Measurements from ENCODE around the gene RPUSD3.
"Not testable (repeated sequence)": the region's sequence is repeated elsewhere in the genome, so short reads cannot be mapped to it uniquely, and the experiment has no call there.

Gene RPUSD3

GRCh38 chr3:9881441-9881840 lies 37.6 kb upstream of the RPUSD3 start:
- peaks cover 2% of the 10 kb centered on the region; the same call in 1 of the 2 replicates for H3K4me1 ChIP-seq (ENCODE audit: control insufficient read depth, insufficient read depth, low read length)

GRCh38 chr3:9879830-9880549 lies 36.2 kb upstream of the RPUSD3 start, which contains the start of gene CIDEC:
Gene CIDEC (minus strand): TSS chr3:9880253. CDS start chr3:9878486, 1,767 bp downstream.
- no CpG with 5 or more reads among the region's 7 CpGs for WGBS (ENCODE audit: insufficient coverage, insufficient read length)
- H3K4me3 ChIP-seq (ENCODE audit: low read length): no peak within 1 kb of the TSS
- H3K4me1 ChIP-seq (ENCODE audit: control insufficient read depth, insufficient read depth, low read length): peaks cover 2% of the 10 kb centered on the region; the same call in 1 of the 2 replicates
- DNase-seq (ENCODE audit: low read depth, low spot score): no peak
- no peaks in the 10 kb centered on the region for H3K27me3 ChIP-seq (ENCODE audit: control insufficient read depth, insufficient read depth, low read length)
- no peaks in the 10 kb centered on the region for H3K36me3 ChIP-seq (ENCODE audit: control insufficient read depth, insufficient read depth, low read length)
- no peaks in the 10 kb centered on the region for H3K9me3 ChIP-seq (ENCODE audit: control insufficient read depth, insufficient read depth, low read length)
- no peak within 1 kb of the TSS for H3K27ac ChIP-seq (ENCODE audit: low read length)

More at GRCh38 chr3:9881441-9881840, 37.6 kb upstream of the RPUSD3 start:
- Histone ChIP-seq H3K27ac (ENCODE audit: low read length) (no peak overlapping the region), H3K27me3 (ENCODE audit: control insufficient read depth, insufficient read depth, low read length) (no peaks in the 10 kb centered on the region), H3K9me3 (ENCODE audit: control insufficient read depth, insufficient read depth, low read length) (no peaks in the 10 kb centered on the region), H3K4me3 (ENCODE audit: low read length) (no peak overlapping the region), H3K36me3 (ENCODE audit: control insufficient read depth, insufficient read depth, low read length) (no peaks in the 10 kb centered on the region)
- WGBS (ENCODE audit: insufficient coverage, insufficient read length): no CpG with 5 or more reads among the region's 1 CpG
- DNase-seq (ENCODE audit: low read depth, low spot score): no peak

GRCh38 chr3:9878700-9879099 lies 34.9 kb upstream of the RPUSD3 start:
- H3K27ac ChIP-seq (ENCODE audit: low read length): no peak overlapping the region
- H3K4me1 ChIP-seq (ENCODE audit: control insufficient read depth, insufficient read depth, low read length): peaks cover 2% of the 10 kb centered on the region; the same call in 1 of the 2 replicates
- no peaks in the 10 kb centered on the region for H3K36me3 ChIP-seq (ENCODE audit: control insufficient read depth, insufficient read depth, low read length)
- no CpG with 5 or more reads among the region's 5 CpGs for WGBS (ENCODE audit: insufficient coverage, insufficient read length)
- H3K9me3 ChIP-seq (ENCODE audit: control insufficient read depth, insufficient read depth, low read length): no peaks in the 10 kb centered on the region
- no peaks in the 10 kb centered on the region for H3K27me3 ChIP-seq (ENCODE audit: control insufficient read depth, insufficient read depth, low read length)
- DNase-seq (ENCODE audit: low read depth, low spot score): no peak
- H3K4me3 ChIP-seq (ENCODE audit: low read length): no peak overlapping the region

- Histone ChIP-seq H3K36me3 (ENCODE audit: control insufficient read depth, insufficient read depth, low read length) (no peaks in the 10 kb centered on the region), H3K4me3 (ENCODE audit: low read length) (no peak overlapping the region)
- no CpG with 5 or more reads among the region's 12 CpGs for WGBS (ENCODE audit: insufficient coverage, insufficient read length)
Measured at GRCh38 chr3:9876991-9877390, 33.2 kb upstream of the RPUSD3 start.

GRCh38 chr3:9876255-9876654 lies 32.4 kb upstream of the RPUSD3 start:
- not testable (repeated sequence) for H3K36me3 ChIP-seq (ENCODE audit: control insufficient read depth, insufficient read depth, low read length)
- WGBS (ENCODE audit: insufficient coverage, insufficient read length): no CpG with 5 or more reads among the region's 4 CpGs

More at GRCh38 chr3:9876991-9877390, 33.2 kb upstream of the RPUSD3 start:
- Histone ChIP-seq H3K27ac (ENCODE audit: low read length) (no peak overlapping the region), H3K4me1 (ENCODE audit: control insufficient read depth, insufficient read depth, low read length) (peaks cover 2% of the 10 kb centered on the region; the same call in 1 of the 2 replicates), H3K27me3 (ENCODE audit: control insufficient read depth, insufficient read depth, low read length) (no peaks in the 10 kb centered on the region), H3K9me3 (ENCODE audit: control insufficient read depth, insufficient read depth, low read length) (no peaks in the 10 kb centered on the region)
- DNase-seq (ENCODE audit: low read depth, low spot score): no peak

DNA sequence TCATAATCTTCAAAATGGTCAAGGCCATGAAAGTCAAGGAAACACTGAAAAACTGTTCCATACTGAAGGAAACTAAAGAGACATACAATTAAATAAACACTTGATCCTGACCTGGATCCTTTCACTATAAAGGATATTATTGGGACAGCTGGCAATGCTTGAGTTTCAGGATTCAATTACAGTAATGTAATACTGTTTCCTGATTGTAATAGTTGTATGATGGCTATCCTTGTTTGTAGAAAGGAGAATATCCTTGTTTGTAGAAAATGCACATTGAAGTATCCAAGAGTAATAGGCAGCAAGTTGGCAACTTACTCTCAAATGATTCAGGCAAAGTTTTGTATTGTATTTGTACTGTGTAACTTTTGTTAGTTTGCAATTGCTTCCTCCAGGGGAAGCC lies 31.6 kb upstream of the RPUSD3 start:
- DNase-seq (ENCODE audit: low read depth, low spot score): no peak
- H3K27ac ChIP-seq (ENCODE audit: low read length): no peak overlapping the region
- no peaks in the 10 kb centered on the region for H3K9me3 ChIP-seq (ENCODE audit: control insufficient read depth, insufficient read depth, low read length)
- H3K4me3 ChIP-seq (ENCODE audit: low read length): no peak overlapping the region
- no peaks in the 10 kb centered on the region for H3K36me3 ChIP-seq (ENCODE audit: control insufficient read depth, insufficient read depth, low read length)
- peaks cover 2% of the 10 kb centered on the region; the same call in 1 of the 2 replicates for H3K4me1 ChIP-seq (ENCODE audit: control insufficient read depth, insufficient read depth, low read length)
- H3K27me3 ChIP-seq (ENCODE audit: control insufficient read depth, insufficient read depth, low read length): no peaks in the 10 kb centered on the region

More at GRCh38 chr3:9876255-9876654, 32.4 kb upstream of the RPUSD3 start:
- H3K9me3 ChIP-seq (ENCODE audit: control insufficient read depth, insufficient read depth, low read length); DNase-seq (ENCODE audit: low read depth, low spot score); H3K4me1 ChIP-seq (ENCODE audit: control insufficient read depth, insufficient read depth, low read length); H3K27ac ChIP-seq (ENCODE audit: low read length); H3K27me3 ChIP-seq (ENCODE audit: control insufficient read depth, insufficient read depth, low read length); H3K4me3 ChIP-seq (ENCODE audit: low read length): not testable (repeated sequence)

DNA sequence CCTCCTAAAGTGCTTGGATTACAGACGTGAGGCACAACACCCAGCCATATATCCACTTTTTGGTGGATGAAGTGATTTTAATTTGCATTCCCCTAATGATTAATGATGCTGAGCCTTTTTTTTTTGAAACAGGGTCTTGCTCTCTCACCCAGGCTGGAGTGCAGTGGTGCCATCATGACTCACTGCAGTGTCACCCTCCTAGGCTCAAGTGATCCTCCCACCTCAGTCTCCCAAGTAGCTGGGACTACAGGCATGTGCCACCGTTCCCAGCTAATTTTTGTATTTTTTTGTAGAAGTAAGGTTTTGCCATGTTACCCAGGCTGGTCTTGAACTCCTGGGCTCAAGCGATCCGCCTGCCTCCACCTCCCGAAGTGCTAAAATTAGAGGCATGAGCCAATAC lies 28.3 kb upstream of the RPUSD3 start:
- WGBS (ENCODE audit: insufficient coverage, insufficient read length): no CpG with 5 or more reads among the region's 5 CpGs
- not testable (repeated sequence) for H3K36me3 ChIP-seq (ENCODE audit: control insufficient read depth, insufficient read depth, low read length); H3K27me3 ChIP-seq (ENCODE audit: control insufficient read depth, insufficient read depth, low read length); H3K9me3 ChIP-seq (ENCODE audit: control insufficient read depth, insufficient read depth, low read length); H3K27ac ChIP-seq (ENCODE audit: low read length); DNase-seq (ENCODE audit: low read depth, low spot score); H3K4me1 ChIP-seq (ENCODE audit: control insufficient read depth, insufficient read depth, low read length); H3K4me3 ChIP-seq (ENCODE audit: low read length)

GRCh38 chr3:9870978-9871377 lies 27.2 kb upstream of the RPUSD3 start:
- WGBS (ENCODE audit: insufficient coverage, insufficient read length): no CpG with 5 or more reads among the region's 1 CpG
- no peak overlapping the region for H3K4me3 ChIP-seq (ENCODE audit: low read length)
- H3K4me1 ChIP-seq (ENCODE audit: control insufficient read depth, insufficient read depth, low read length): no peaks in the 10 kb centered on the region
- H3K36me3 ChIP-seq (ENCODE audit: control insufficient read depth, insufficient read depth, low read length): no peaks in the 10 kb centered on the region
- H3K9me3 ChIP-seq (ENCODE audit: control insufficient read depth, insufficient read depth, low read length): no peaks in the 10 kb centered on the region
- H3K27me3 ChIP-seq (ENCODE audit: control insufficient read depth, insufficient read depth, low read length): no peaks in the 10 kb centered on the region
- DNase-seq (ENCODE audit: low read depth, low spot score): no peak
- no peak overlapping the region for H3K27ac ChIP-seq (ENCODE audit: low read length)

GRCh38 chr3:9869955-9870354 lies 26.1 kb upstream of the RPUSD3 start:
- DNase-seq (ENCODE audit: low read depth, low spot score): no peak
- Histone ChIP-seq H3K9me3 (ENCODE audit: control insufficient read depth, insufficient read depth, low read length) (no peaks in the 10 kb centered on the region), H3K36me3 (ENCODE audit: control insufficient read depth, insufficient read depth, low read length) (no peaks in the 10 kb centered on the region), H3K4me1 (ENCODE audit: control insufficient read depth, insufficient read depth, low read length) (no peaks in the 10 kb centered on the region), H3K27ac (ENCODE audit: low read length) (no peak overlapping the region), H3K4me3 (ENCODE audit: low read length) (no peak overlapping the region), H3K27me3 (ENCODE audit: control insufficient read depth, insufficient read depth, low read length) (no peaks in the 10 kb centered on the region)
- no CpG with 5 or more reads among the region's 5 CpGs for WGBS (ENCODE audit: insufficient coverage, insufficient read length)

- Histone ChIP-seq H3K4me3 (ENCODE audit: low read length) (no peak overlapping the region), H3K36me3 (ENCODE audit: control insufficient read depth, insufficient read depth, low read length) (no peaks in the 10 kb centered on the region), H3K27me3 (ENCODE audit: control insufficient read depth, insufficient read depth, low read length) (no peaks in the 10 kb centered on the region), H3K4me1 (ENCODE audit: control insufficient read depth, insufficient read depth, low read length) (0 out of 2 replicates have a peak, but pooled peaks cover 2% of the 10 kb centered on the region), H3K27ac (ENCODE audit: low read length) (no peak overlapping the region), H3K9me3 (ENCODE audit: control insufficient read depth, insufficient read depth, low read length) (no peaks in the 10 kb centered on the region)
- DNase-seq (ENCODE audit: low read depth, low spot score): no peak
- no CpG with 5 or more reads among the region's 12 CpGs for WGBS (ENCODE audit: insufficient coverage, insufficient read length)
Measured at GRCh38 chr3:9867106-9867505, 23.3 kb upstream of the RPUSD3 start.

DNA sequence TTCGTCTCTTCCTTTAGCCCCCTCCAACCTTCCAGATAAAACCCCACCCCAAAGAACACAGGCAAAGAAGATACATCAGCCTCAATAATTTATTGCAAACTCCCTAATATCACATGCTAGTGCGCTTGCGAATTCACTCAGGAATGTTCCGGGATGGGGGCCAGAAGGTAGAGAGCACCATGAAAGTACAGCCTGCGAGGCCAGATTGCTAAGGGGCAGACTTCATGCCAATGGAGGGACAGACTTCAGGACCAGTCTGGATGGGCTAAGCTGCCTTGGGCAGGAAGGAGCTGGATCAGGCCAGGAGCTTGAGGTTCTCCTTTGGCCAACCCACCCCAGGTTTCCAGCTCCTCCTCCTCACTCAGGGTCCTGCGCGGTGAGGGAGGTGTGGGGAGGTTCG lies 22.8 kb upstream of the RPUSD3 start:
- H3K4me1 ChIP-seq (ENCODE audit: control insufficient read depth, insufficient read depth, low read length): 0 out of 2 replicates have a peak, but pooled peaks cover 2% of the 10 kb centered on the region
- no peak overlapping the region for H3K27ac ChIP-seq (ENCODE audit: low read length)
- no CpG with 5 or more reads among the region's 8 CpGs for WGBS (ENCODE audit: insufficient coverage, insufficient read length)
- DNase-seq (ENCODE audit: low read depth, low spot score): no peak
- no peaks in the 10 kb centered on the region for H3K36me3 ChIP-seq (ENCODE audit: control insufficient read depth, insufficient read depth, low read length)
- H3K27me3 ChIP-seq (ENCODE audit: control insufficient read depth, insufficient read depth, low read length): no peaks in the 10 kb centered on the region
- no peak overlapping the region for H3K4me3 ChIP-seq (ENCODE audit: low read length)
- H3K9me3 ChIP-seq (ENCODE audit: control insufficient read depth, insufficient read depth, low read length): no peaks in the 10 kb centered on the region

All from iPS DF 6.9 (cell line).